Prostate gland (tissue), 2 donors: ENCODE results near the gene HIPK1.

Experiments used
- POLR2A ChIP-seq: fragments of 450-650 bp; IDR thresholded peaks from one replicate; pipeline ENCODE4 v1.6.1; 2016; ENCODE audit warnings: antibody characterized with exemption, mild to moderate bottlenecking
- POLR2AphosphoS5 ChIP-seq: sonication (generic); formaldehyde crosslinking; IDR thresholded peaks from one replicate; pipeline ENCODE4 v1.6.1; 2017; ENCODE audit warnings: antibody characterized with exemption
- TF ChIP-seq, protein P1 (sequence below), 4 experiments: fragments of 200-600 bp in 2 of 4; fragments of 450-650 bp in 2 of 4; sonication (generic) in 2 of 4; IDR thresholded peaks; 1 replicate in 3 of 4; 2 replicates in 1 of 4; pipeline ENCODE4 v1.5.1; 2016 to 2019; ENCODE audit warnings: antibody characterized with exemption in 4 of 4, mild to moderate bottlenecking in 2 of 4, moderate library complexity in 2 of 4

DNA sequence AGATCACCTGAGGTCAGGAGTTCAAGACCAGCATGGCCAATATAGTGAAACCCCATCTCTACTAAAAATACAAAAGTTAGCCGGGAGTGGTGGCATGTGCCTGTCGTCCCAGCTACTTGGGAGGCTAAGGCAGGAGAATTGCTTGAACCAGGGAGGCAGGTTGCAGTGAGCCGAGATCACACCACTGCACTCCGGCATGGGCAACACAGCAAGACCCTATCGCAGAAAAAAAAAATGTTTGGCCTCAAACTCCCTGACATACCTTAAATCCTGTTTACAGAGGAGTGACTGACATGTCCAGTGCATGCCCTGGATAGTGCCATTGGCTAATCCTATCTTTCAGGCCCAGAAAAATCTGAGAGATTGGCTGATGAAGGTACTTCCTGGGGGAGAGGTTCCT is 12.2 kb upstream of the HIPK1 start:
- TF ChIP-seq POLR2A (no peak), POLR2AphosphoS5 (no peak)
- TF ChIP-seq, protein P1, sequence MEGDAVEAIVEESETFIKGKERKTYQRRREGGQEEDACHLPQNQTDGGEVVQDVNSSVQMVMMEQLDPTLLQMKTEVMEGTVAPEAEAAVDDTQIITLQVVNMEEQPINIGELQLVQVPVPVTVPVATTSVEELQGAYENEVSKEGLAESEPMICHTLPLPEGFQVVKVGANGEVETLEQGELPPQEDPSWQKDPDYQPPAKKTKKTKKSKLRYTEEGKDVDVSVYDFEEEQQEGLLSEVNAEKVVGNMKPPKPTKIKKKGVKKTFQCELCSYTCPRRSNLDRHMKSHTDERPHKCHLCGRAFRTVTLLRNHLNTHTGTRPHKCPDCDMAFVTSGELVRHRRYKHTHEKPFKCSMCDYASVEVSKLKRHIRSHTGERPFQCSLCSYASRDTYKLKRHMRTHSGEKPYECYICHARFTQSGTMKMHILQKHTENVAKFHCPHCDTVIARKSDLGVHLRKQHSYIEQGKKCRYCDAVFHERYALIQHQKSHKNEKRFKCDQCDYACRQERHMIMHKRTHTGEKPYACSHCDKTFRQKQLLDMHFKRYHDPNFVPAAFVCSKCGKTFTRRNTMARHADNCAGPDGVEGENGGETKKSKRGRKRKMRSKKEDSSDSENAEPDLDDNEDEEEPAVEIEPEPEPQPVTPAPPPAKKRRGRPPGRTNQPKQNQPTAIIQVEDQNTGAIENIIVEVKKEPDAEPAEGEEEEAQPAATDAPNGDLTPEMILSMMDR (IDR thresholded peaks at IDR 0.05), result no peak
